Mucosa of stomach (tissue), 1 donor: ENCODE measurements around the gene UBE2E2.

Source experiments
- H3K27me3 ChIP-seq: one replicate; pipeline ENCODE4 v1.7.0; 2013; ENCODE audit warnings: mild to moderate bottlenecking, low read length; ENCODE audit not compliant: control insufficient read depth, insufficient read depth
- H3K36me3 ChIP-seq: one replicate; pipeline ENCODE4 v1.7.0; 2013; ENCODE audit warnings: low read length; ENCODE audit not compliant: control insufficient read depth, insufficient read depth
- H3K4me1 ChIP-seq: one replicate; pipeline ENCODE4 v1.7.0; 2013; ENCODE audit warnings: mild to moderate bottlenecking, low read length; ENCODE audit not compliant: control insufficient read depth, insufficient read depth
- H3K4me3 ChIP-seq: one replicate; pipeline ENCODE4 v1.7.0; 2013; ENCODE audit warnings: low read length
- H3K9ac ChIP-seq: one replicate; pipeline ENCODE4 v1.7.0; 2013; ENCODE audit warnings: mild to moderate bottlenecking, low read length, moderate library complexity
- H3K9me3 ChIP-seq: one replicate; pipeline ENCODE4 v1.7.0; 2013; ENCODE audit warnings: mild to moderate bottlenecking, low read length, moderate library complexity; ENCODE audit not compliant: control insufficient read depth
- donor health status: Pancreatic carcinoma.

Gene UBE2E2

DNA sequence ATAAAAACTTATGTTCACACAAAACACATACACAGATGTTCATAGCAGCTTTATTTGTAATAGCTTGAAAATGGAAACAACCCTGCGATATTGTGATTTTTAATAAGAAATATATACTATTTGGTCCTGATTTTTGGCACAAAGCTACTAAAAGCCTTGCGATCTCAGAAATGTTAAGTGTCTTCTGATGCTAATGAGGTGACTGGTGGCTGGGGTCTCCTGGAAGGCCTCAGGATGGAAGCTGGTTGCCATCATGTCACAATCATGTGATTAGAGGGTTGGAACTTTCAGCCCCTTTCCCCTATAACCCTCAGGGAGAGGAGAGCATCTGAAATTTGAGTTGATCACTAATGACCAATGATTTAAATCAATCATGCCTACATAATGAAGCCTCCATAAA lies 324.2 kb downstream of the UBE2E2 start:
- Histone ChIP-seq H3K27me3 (no peaks in the 10 kb centered on the region), H3K36me3 (no peaks in the 10 kb centered on the region), H3K9me3 (no peaks in the 10 kb centered on the region), H3K4me3 (no peak overlapping the region), H3K9ac (no peak overlapping the region), H3K4me1 (no peaks in the 10 kb centered on the region)

DNA sequence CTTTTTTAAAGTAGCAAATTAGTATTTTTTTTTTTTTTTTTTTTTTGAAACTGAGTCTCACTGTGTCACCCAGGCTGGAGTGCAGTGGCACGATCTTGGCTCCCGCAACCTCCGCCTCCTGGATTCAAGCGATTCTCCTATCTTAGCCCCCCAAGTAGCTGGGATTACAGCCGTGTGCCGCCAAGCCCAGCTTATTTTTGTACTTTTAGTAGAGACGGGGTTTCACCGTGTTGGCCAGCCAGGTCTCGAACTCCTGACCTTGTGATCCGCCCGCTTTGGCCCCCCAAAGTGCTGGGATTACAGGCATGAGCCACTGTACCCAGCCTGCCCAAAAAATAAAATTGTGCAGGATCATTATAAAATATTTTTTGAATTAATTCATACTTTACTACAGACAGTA lies 330.5 kb downstream of the UBE2E2 start:
- Histone ChIP-seq H3K9ac (no peak overlapping the region), H3K9me3 (no peaks in the 10 kb centered on the region), H3K4me3 (no peak overlapping the region), H3K36me3 (no peaks in the 10 kb centered on the region), H3K27me3 (no peaks in the 10 kb centered on the region), H3K4me1 (no peaks in the 10 kb centered on the region)

DNA sequence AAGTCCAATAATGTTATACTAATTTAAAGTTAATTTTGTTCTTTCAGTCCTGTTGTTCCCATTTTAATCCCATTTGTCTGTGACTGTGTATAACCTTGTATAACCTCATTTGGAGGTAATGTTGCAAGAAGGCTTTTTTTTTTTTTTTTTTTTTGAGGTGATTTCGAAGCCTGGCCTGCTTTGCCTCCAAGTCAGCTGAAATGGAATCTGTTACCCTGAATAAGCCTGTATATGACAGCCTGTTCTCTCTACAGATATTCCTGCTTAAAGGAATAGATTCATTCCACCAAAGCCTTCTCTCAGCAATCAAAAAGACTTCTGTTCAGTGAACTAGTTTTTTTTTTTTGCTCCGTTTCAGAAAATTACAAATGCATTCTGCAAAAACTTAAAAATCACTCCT lies 330.9 kb downstream of the UBE2E2 start:
- H3K4me3 ChIP-seq: no peak overlapping the region
- H3K4me1 ChIP-seq: no peaks in the 10 kb centered on the region
- no peaks in the 10 kb centered on the region for H3K27me3 ChIP-seq
- H3K36me3 ChIP-seq: no peaks in the 10 kb centered on the region
- no peak overlapping the region for H3K9ac ChIP-seq
- no peaks in the 10 kb centered on the region for H3K9me3 ChIP-seq

DNA sequence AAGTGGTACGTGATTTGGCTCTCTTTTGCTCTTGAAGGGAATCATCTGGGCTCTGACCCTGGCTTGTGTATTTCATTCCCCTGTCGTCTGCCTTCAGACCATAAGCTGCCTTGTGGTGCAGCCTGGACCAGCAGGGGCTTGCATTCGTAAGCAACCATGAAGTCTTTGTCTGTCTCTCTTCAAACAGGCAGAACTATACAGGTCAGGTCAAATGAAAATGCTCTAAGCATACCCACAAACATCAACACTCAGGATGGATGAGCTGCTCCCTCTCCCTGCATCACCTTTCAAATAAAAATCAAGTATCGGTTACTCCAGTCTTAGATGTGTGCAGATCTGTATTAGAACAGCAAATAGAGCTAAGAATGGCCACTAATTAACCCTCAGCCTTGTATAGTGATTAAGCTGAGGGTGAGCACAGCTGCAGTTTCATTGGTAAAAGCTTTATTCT lies 334.0 kb downstream of the UBE2E2 start:
- H3K9me3 ChIP-seq: no peaks in the 10 kb centered on the region
- H3K9ac ChIP-seq: no peak overlapping the region
- H3K4me3 ChIP-seq: no peak overlapping the region
- H3K4me1 ChIP-seq: no peaks in the 10 kb centered on the region
- no peaks in the 10 kb centered on the region for H3K27me3 ChIP-seq
- no peaks in the 10 kb centered on the region for H3K36me3 ChIP-seq

DNA sequence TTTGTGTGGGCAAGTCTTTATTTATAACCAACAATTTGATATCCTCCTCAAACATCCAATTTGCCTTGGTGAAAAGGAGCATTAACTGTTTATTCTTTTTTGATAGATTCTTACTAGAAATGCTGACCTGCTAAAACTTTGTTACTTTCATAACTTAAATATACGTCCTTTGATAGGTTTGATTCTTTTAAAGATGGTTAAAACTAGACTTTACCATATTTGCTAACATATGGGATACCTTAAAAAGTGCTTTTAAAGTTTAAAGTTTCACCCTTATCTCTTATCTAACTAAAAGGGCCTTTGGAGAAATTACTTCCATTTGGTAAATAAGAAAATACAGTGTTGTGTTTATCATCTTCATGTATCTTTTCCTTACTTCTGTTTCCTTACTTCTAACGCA lies 336.1 kb downstream of the UBE2E2 start:
- Histone ChIP-seq H3K9me3 (no peaks in the 10 kb centered on the region), H3K9ac (no peak overlapping the region), H3K36me3 (no peaks in the 10 kb centered on the region), H3K4me3 (no peak overlapping the region), H3K4me1 (no peaks in the 10 kb centered on the region), H3K27me3 (no peaks in the 10 kb centered on the region)

DNA sequence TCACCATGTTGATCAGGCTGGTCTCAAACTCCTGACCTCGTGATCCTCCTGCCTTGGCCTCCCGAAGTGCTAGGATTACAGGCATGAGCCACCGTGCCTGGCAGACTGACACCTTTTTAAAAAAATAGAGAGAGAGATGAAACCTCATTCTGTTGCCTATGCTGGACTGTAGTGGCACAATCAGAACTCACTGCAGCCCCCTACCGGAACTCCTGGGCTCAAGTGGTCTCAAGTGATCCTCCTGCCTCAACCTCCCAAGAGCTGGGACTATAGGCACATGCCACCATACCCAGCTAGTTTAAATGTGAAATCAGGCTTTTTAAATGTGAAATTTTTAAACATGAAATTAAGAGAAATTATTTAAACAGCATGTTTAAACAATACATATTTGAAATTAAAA lies 337.5 kb downstream of the UBE2E2 start:
- Histone ChIP-seq H3K9me3 (no peaks in the 10 kb centered on the region), H3K4me1 (no peaks in the 10 kb centered on the region), H3K36me3 (no peaks in the 10 kb centered on the region), H3K4me3 (no peak overlapping the region), H3K27me3 (no peaks in the 10 kb centered on the region), H3K9ac (no peak overlapping the region)

DNA sequence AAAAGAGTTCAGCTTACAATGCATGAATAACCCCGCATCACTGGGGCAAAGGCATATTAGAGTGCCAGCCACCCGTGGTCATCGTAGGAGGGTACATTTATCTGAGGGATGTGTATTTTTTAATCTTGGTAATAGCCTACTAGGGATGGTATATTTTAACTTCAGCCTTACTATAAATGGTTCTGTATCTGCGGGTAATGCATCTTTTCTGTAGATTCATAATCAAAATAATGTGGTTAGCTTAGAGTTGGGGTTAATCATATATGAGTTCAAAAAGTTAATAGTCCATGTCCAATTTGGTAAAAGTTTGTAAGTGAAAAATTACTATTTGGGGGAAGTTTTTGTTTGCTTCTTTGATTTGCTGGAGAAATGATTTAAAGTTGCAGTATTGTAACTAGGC lies 339.0 kb downstream of the UBE2E2 start:
- Histone ChIP-seq H3K4me3 (no peak overlapping the region), H3K36me3 (no peaks in the 10 kb centered on the region), H3K9me3 (no peaks in the 10 kb centered on the region), H3K27me3 (no peaks in the 10 kb centered on the region), H3K4me1 (no peaks in the 10 kb centered on the region), H3K9ac (no peak overlapping the region)

DNA sequence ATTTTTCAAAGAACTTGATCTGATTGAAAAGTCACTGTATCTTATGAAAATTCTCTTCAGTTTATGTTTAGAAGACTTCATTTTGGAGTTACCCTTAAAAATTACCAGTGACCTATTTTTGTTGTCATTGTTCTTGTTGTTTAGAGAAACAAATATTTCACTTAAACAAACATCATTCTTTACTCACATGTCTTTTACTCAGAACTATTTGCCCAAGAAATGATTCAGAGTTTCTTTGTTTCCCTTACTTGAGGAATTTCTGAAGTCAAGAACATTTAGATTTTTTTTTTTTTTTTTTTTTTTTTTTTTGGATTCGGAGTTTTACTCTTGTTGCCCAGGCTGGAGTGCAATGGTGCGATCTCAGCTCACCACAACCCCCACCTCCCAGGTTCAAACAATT lies 343.1 kb downstream of the UBE2E2 start:
- Histone ChIP-seq H3K9ac (no peak overlapping the region), H3K27me3 (no peaks in the 10 kb centered on the region), H3K36me3 (no peaks in the 10 kb centered on the region), H3K4me1 (no peaks in the 10 kb centered on the region), H3K4me3 (no peak overlapping the region), H3K9me3 (no peaks in the 10 kb centered on the region)

DNA sequence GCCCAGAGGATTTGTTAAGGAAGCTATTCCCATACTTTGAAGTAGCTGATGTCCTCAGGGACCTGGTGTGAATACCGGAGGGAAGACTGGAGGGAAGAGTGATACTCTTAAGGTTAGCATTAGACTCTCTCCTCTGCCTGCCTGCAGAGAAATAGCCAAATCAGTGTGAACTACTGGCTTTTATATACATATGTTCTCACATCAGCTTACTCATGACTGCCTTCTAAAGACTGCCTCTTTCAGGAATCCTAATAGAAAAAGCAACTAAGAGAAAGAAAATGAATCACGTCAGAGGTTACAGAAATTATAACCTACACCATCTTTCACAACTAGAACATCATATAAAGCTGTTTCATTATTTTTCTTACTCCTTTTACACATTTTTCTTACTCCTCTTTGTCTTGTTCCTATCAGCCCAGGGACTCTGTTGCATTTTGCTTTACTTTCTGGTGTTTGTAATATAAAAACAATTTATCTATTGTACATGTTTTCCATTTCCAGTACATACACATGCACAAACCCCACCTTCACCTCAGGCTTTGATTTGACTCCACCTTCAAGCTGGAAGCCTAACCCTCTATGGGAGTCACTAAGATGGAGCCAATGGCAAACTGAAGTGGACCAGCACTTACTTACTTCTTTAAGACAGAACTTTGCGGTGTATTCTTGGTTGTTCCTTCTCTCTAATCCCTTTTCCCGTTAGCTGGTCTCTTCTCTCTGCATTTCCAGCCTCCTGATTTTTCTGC lies 345.0 kb downstream of the UBE2E2 start:
- Histone ChIP-seq H3K9ac (no peak overlapping the region), H3K27me3 (no peaks in the 10 kb centered on the region), H3K4me3 (no peak overlapping the region), H3K36me3 (no peaks in the 10 kb centered on the region), H3K4me1 (no peaks in the 10 kb centered on the region), H3K9me3 (no peaks in the 10 kb centered on the region)

DNA sequence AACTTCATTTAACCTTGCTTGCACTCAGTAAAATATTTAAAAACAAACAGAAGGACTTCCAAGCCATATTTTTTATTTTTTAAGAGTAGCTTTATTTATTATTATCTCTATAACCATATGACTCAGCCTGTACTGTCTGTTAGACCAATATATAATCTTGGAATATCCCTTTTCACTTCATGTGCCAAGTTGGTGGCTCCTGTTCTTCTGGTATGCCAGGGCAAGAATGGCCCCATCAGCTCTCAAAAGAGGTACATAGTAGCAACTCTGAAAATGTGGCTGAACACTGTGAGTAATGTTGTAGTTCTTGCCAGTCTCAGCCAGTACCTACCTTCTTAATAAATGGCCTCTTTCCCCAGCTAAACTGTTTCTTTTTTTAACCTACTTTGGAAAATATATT lies 345.6 kb downstream of the UBE2E2 start:
- Histone ChIP-seq H3K27me3 (no peaks in the 10 kb centered on the region), H3K4me1 (no peaks in the 10 kb centered on the region), H3K9me3 (no peaks in the 10 kb centered on the region), H3K36me3 (no peaks in the 10 kb centered on the region), H3K9ac (no peak overlapping the region), H3K4me3 (no peak overlapping the region)

DNA sequence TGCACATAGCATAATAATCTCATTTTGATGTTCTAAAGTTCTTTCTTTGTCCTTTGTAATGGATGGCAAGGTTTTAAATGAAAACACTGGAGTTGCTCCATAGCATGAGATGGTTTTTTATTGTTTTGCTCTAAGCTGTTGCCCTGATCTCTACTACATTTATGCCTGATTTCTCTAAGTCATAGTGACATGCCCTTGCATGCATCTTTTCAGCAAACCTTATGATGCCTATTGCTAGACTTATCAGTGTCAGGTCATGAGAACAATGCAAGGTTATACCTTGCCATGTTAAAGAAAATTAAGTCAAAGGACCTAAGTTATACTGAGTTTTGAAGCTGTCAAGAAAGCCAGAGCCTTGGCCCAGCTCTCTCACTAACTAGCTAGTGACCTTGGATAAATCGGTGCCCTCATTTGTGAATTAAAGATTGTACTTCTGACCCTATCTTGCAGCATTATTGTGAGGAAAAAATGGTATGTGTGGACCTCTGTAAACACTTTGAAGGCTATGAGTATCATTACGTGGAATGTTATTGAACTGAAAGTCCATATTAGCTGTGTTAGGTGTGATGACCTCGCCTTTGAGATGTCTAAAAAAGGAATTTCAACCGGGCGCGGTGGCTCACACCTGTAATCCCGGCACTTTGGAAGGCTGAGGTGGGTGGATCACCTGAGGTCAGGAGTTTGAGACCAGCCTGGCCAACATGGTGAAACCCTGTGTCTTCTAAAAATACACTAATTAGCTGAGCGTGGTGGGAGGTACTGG lies 346.2 kb downstream of the UBE2E2 start:
- H3K27me3 ChIP-seq: no peaks in the 10 kb centered on the region
- H3K9me3 ChIP-seq: no peaks in the 10 kb centered on the region
- no peaks in the 10 kb centered on the region for H3K4me1 ChIP-seq
- no peak overlapping the region for H3K4me3 ChIP-seq
- H3K9ac ChIP-seq: no peak overlapping the region
- H3K36me3 ChIP-seq: no peaks in the 10 kb centered on the region

DNA sequence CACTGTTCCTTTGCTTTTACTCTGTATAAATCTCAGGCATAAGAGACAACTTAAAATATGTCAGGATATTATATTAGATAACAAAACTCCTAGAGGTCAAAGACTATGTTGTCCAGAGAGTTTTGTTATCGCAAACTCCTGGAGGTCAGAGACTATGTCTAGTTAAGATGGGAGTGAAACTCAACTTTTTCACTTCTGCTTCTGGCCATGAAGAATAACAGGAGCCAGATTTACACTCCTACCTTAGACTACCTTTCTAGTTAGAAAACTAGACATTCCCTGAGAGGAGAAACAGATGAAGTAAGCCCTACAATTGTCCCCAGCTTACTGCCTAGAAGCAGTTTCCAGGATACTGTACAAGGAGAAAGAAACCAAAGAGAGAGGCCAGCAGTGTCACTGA lies 347.3 kb downstream of the UBE2E2 start:
- H3K4me3 ChIP-seq: no peak overlapping the region
- H3K4me1 ChIP-seq: no peaks in the 10 kb centered on the region
- H3K36me3 ChIP-seq: no peaks in the 10 kb centered on the region
- H3K9ac ChIP-seq: no peak overlapping the region
- no peaks in the 10 kb centered on the region for H3K27me3 ChIP-seq
- no peaks in the 10 kb centered on the region for H3K9me3 ChIP-seq
